SK-N-DZ (cell line): ENCODE results near the gene ITPR1.

Experiments
- DNase-seq: peaks from one replicate; pipeline ENCODE4 v3.0.0-alpha.2; 2015; ENCODE audit warnings: low spot score

The ITPR1 gene

GRCh38 chr3:4509043-4509442 is 15.9 kb downstream of the ITPR1 start:
- DNase-seq: no peak

GRCh38 chr3:4509983-4510755 is 17.0 kb downstream of the ITPR1 start:
- DNase-seq: no peak

GRCh38 chr3:4511491-4512262 is 18.5 kb downstream of the ITPR1 start:
- peak; percentile 61 for DNase-seq

- DNase-seq: peak; percentile 99
Observed at GRCh38 chr3:4512895-4513616, 19.9 kb downstream of the ITPR1 start.

- peak; percentile 83 for DNase-seq
Observed at GRCh38 chr3:4514321-4514720, 21.2 kb downstream of the ITPR1 start.

GRCh38 chr3:4514916-4515315 is 21.8 kb downstream of the ITPR1 start:
- no peak for DNase-seq

- no peak for DNase-seq
Observed at GRCh38 chr3:4515916-4516579, 22.9 kb downstream of the ITPR1 start.

- no peak for DNase-seq
Observed at GRCh38 chr3:4517093-4517492, 23.9 kb downstream of the ITPR1 start.

- no peak for DNase-seq
Observed at GRCh38 chr3:4517643-4518311, 24.6 kb downstream of the ITPR1 start.

- no peak for DNase-seq
Observed at GRCh38 chr3:4520033-4520816, 27.1 kb downstream of the ITPR1 start.

- no peak for DNase-seq
Observed at GRCh38 chr3:4522947-4523346, 29.8 kb downstream of the ITPR1 start.

- peak; percentile 99 for DNase-seq
Observed at GRCh38 chr3:4523710-4524698, 30.9 kb downstream of the ITPR1 start.

GRCh38 chr3:4525560-4526223 is 32.5 kb downstream of the ITPR1 start:
- no peak for DNase-seq

GRCh38 chr3:4528320-4528719 is 35.2 kb downstream of the ITPR1 start:
- DNase-seq: no peak

- no peak for DNase-seq
Observed at GRCh38 chr3:4528819-4529600, 35.9 kb downstream of the ITPR1 start.

- no peak for DNase-seq
Observed at GRCh38 chr3:4529876-4530588, 36.9 kb downstream of the ITPR1 start.

- DNase-seq: no peak
Observed at GRCh38 chr3:4531478-4532025, 38.4 kb downstream of the ITPR1 start.
